KMS-11 (cell line): ENCODE results near the gene TRAF7.
A peak's percentile ranks its signal among the peaks of the same experiment; 100 is the strongest.

Experiments
- H2AFZ ChIP-seq: fragments of 200-600 bp; sonication (generic); 2 replicates; pipeline ENCODE4 v1.6.1; 2016; ENCODE audit warnings: antibody characterized with exemption, mixed run types, low read depth
- H3K27ac ChIP-seq: fragments of 200-600 bp; sonication (generic); 2 replicates; pipeline ENCODE4 v1.6.1; 2016; ENCODE audit warnings: mild to moderate bottlenecking, mixed run types
- H3K27me3 ChIP-seq: fragments of 200-600 bp; sonication (generic); 2 replicates; pipeline ENCODE4 v1.6.1; 2017; ENCODE audit warnings: mild to moderate bottlenecking, low read depth, mixed run types, moderate library complexity; ENCODE audit not compliant: insufficient read depth
- H3K36me3 ChIP-seq: fragments of 200-600 bp; sonication (generic); 2 replicates; pipeline ENCODE4 v1.6.1; 2017; ENCODE audit warnings: mild to moderate bottlenecking, mixed run types; ENCODE audit not compliant: insufficient read depth
- H3K4me1 ChIP-seq: fragments of 200-600 bp; sonication (generic); 2 replicates; pipeline ENCODE4 v1.6.1; 2016; ENCODE audit warnings: mild to moderate bottlenecking, low read depth, mixed run types; ENCODE audit not compliant: poor library complexity, severe bottlenecking
- H3K4me2 ChIP-seq: fragments of 200-600 bp; sonication (generic); 2 replicates; pipeline ENCODE4 v1.7.0; 2016; ENCODE audit warnings: mild to moderate bottlenecking, mixed run types
- H3K4me3 ChIP-seq: fragments of 200-600 bp; sonication (generic); IDR thresholded peaks from 2 replicates; pipeline ENCODE4 v1.6.1; 2017; ENCODE audit warnings: low read depth, low read length, mixed read lengths; ENCODE audit not compliant: insufficient read depth
- H3K79me2 ChIP-seq: fragments of 200-600 bp; sonication (generic); 2 replicates; pipeline ENCODE4 v1.6.1; 2016; ENCODE audit warnings: low read depth, mixed run types; ENCODE audit not compliant: insufficient read depth
- H3K9ac ChIP-seq: fragments of 200-600 bp; sonication (generic); 2 replicates; pipeline ENCODE4 v1.6.1; 2016; ENCODE audit warnings: mild to moderate bottlenecking, mixed run types
- H4K20me1 ChIP-seq: fragments of 200-600 bp; sonication (generic); 2 replicates; pipeline ENCODE4 v1.6.1; 2016; ENCODE audit warnings: mild to moderate bottlenecking, mixed run types; ENCODE audit not compliant: insufficient read depth
- TF ChIP-seq, protein P1 (sequence below): fragments of 200-600 bp; sonication (generic); conservative IDR thresholded peaks from 2 replicates; pipeline ENCODE4 v1.6.1; 2017; ENCODE audit warnings: low read depth, mild to moderate bottlenecking, antibody characterized with exemption, low read length, moderate library complexity, mixed read lengths

TRAF7 gene

DNA sequence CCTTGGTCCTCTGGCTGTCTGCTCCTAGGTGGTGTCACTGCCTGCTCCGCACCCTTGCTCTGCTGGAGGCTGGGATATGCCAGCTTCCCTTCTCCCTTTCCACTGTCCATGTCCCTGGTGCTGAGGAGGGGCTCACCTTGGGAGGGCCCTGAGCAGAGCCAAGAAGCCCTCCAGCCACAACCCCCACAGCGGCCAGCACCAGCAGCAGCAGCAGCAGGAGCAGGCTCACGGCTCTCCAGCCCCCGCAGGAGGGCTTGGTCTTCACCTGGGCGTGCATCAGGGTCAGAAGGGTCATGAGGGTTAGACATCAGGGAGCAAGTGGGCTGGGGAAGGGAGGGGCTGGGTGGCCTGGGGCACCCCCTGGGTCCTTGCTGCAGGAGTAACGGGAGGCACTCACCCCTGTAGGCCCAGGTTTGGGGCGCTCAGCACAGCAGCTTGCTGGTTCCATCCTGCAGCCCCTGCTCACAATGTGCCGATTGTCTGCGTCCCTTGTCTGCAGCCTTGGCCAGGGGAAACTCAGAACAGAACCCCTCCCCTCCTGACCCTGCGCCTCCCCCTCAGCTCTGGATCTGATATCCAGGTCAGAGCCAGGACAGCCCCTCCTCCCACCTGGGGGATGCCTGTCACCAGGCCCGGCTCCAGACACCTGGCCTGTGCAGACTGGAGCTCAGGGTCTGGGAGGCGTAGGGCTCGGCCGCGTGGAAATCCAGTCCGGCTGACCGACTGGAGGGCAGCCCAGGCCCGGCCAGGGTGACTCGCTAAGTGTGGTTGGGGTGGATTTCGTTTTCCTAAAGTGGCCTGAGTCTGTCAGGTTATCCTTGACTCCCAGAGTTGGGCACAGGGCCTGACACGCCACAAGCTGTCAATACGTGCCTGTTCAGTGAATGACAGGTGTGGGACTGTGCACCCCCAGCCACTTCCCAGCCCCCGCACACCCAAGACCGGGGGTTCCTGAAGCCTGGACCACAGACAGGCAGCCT is 55.1 kb downstream of the TRAF7 start, which contains the start of gene BRICD5:
BRICD5 (minus strand) TSS at position 478 of the 980 bp plus-strand sequence; CDS start at position 448, 30 bp downstream.
- Histone ChIP-seq H3K4me2 (no peak within 1 kb of the TSS), H3K4me1 (peaks cover 23% of the 10 kb centered on the region), H3K36me3 (no peaks in the 10 kb centered on the region), H3K4me3 (no peak within 1 kb of the TSS), H2AFZ (no peak within 1 kb of the TSS), H3K27ac (no peak within 1 kb of the TSS), H3K79me2 (peaks cover 22% of the 10 kb centered on the region), H3K27me3 (no peaks in the 10 kb centered on the region), H3K9ac (no peak within 1 kb of the TSS), H4K20me1 (no peaks in the 10 kb centered on the region)
- TF ChIP-seq, protein P1, sequence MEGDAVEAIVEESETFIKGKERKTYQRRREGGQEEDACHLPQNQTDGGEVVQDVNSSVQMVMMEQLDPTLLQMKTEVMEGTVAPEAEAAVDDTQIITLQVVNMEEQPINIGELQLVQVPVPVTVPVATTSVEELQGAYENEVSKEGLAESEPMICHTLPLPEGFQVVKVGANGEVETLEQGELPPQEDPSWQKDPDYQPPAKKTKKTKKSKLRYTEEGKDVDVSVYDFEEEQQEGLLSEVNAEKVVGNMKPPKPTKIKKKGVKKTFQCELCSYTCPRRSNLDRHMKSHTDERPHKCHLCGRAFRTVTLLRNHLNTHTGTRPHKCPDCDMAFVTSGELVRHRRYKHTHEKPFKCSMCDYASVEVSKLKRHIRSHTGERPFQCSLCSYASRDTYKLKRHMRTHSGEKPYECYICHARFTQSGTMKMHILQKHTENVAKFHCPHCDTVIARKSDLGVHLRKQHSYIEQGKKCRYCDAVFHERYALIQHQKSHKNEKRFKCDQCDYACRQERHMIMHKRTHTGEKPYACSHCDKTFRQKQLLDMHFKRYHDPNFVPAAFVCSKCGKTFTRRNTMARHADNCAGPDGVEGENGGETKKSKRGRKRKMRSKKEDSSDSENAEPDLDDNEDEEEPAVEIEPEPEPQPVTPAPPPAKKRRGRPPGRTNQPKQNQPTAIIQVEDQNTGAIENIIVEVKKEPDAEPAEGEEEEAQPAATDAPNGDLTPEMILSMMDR, result no peak

DNA sequence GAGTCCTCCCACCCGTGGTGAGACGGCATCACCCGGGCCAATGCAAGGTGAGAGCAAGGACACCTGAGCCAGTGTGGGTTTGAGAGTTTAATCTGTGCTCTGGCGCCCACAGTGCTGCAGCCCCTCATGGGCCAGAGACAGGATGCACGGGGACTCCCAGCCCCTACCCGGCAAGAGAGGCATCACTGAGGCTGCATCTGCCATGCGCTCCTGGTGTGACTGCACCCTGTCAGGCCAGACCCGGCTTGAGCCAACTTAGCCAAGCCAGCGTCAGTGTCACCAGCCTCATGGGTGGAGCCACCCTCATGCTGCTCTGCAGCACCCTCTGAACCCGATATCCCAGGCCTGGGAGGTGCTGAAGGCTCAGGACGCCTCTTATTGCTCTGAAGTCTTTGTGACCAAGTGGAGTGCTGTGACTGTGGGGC is 56.4 kb downstream of the TRAF7 start:
- Histone ChIP-seq H3K27ac (no peak overlapping the region), H4K20me1 (no peaks in the 10 kb centered on the region), H3K79me2 (peaks cover 15% of the 10 kb centered on the region), H3K4me1 (peaks cover 14% of the 10 kb centered on the region), H3K36me3 (no peaks in the 10 kb centered on the region), H3K4me2 (peak overlapping the region; percentile 98; the same call in 1 of the 2 replicates), H2AFZ (no peak overlapping the region), H3K4me3 (no peak overlapping the region), H3K27me3 (no peaks in the 10 kb centered on the region), H3K9ac (no peak overlapping the region)
- TF ChIP-seq, protein P1, result no peak

DNA sequence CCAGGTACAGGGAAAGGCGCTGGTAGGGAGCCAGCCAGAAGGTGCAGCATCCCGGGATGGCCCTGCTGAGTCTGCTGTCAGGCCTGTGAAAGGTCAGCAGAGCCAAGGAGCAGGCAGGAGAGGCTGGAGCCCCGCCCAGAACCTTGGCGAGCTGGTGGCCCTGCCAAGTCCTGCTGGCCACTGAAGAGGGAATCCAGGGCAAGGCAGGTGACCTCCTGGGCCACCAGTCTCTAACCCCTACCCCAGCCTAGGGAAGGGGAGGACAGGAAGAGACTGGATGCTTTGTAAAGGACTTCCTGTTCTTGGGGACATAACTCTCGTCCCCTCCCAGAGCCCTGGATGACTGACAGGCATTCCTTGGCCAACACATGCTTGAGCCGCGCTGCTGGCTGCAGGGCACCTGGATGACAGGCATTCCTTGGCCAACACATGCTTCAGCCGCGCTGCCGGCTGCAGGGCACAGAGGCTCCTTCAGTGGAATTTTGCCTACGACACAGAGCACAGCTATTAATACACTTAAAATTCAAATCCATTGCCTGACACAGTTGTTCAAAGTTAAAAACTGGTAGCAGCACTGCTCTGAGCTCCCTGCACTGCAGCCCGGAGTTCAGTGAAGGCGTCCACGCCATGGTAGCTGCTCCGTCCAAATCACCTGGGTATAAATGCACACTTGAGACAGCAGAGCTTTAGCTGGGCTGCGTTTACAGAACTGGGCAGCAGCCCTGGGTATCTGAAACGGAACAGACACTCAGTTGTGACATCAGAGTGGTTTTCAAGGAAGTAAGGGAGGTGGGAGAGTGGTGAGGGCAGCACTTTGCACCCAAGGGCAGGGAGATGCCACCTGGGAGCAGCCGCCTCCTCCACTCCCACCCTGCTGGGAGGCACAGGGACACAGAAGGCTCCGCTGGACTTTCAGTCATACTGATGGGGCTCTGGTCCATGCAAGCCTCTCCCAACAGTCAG is 57.1 kb downstream of the TRAF7 start:
- Histone ChIP-seq H3K27me3 (no peaks in the 10 kb centered on the region), H3K36me3 (no peaks in the 10 kb centered on the region), H3K79me2 (peaks cover 15% of the 10 kb centered on the region)

More for the DNA sequence above, 57.1 kb downstream of the TRAF7 start:
- H3K4me3 ChIP-seq, result no peak overlapping the region
- peaks cover 14% of the 10 kb centered on the region for H3K4me1 ChIP-seq
- H3K9ac ChIP-seq, result peak overlapping the region; percentile 9; the same call in 1 of the 2 replicates
- TF ChIP-seq, protein P1, result no peak
- no peak overlapping the region for H2AFZ ChIP-seq
- H4K20me1 ChIP-seq, result no peaks in the 10 kb centered on the region
- H3K4me2 ChIP-seq, result peak overlapping the region; percentile 98
- no peak overlapping the region for H3K27ac ChIP-seq
